GM12801 (cell line): ENCODE data around the gene RPL29.

Source experiments
- TF ChIP-seq, protein P1 (sequence below): IDR thresholded peaks from one replicate; pipeline ENCODE4 v1.5.1; 2011; ENCODE audit warnings: control low read depth; ENCODE audit not compliant: insufficient read length; ENCODE audit errors: extremely low read depth

The RPL29 gene

DNA sequence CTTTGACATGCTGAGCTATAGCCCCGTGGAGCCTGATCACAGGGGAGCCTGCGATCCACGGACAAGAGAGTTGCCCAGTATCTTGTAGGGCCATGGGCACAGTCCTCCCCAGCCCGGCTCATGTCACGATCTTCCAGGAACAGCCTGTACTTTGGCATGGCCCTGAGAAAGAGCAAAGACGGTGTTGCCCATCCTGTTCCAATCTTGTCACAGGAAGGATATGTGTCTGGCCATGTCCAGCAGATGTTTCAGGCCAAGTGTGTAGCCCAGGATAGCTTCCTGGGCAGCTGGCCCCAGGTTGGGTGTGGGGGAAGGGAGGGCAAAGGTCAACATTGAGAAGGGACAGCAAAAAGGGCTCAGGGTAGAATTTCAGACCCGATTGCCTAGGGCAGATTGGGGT lies 17.0 kb upstream of the RPL29 start:
- TF ChIP-seq, protein P1, sequence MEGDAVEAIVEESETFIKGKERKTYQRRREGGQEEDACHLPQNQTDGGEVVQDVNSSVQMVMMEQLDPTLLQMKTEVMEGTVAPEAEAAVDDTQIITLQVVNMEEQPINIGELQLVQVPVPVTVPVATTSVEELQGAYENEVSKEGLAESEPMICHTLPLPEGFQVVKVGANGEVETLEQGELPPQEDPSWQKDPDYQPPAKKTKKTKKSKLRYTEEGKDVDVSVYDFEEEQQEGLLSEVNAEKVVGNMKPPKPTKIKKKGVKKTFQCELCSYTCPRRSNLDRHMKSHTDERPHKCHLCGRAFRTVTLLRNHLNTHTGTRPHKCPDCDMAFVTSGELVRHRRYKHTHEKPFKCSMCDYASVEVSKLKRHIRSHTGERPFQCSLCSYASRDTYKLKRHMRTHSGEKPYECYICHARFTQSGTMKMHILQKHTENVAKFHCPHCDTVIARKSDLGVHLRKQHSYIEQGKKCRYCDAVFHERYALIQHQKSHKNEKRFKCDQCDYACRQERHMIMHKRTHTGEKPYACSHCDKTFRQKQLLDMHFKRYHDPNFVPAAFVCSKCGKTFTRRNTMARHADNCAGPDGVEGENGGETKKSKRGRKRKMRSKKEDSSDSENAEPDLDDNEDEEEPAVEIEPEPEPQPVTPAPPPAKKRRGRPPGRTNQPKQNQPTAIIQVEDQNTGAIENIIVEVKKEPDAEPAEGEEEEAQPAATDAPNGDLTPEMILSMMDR: no peak

DNA sequence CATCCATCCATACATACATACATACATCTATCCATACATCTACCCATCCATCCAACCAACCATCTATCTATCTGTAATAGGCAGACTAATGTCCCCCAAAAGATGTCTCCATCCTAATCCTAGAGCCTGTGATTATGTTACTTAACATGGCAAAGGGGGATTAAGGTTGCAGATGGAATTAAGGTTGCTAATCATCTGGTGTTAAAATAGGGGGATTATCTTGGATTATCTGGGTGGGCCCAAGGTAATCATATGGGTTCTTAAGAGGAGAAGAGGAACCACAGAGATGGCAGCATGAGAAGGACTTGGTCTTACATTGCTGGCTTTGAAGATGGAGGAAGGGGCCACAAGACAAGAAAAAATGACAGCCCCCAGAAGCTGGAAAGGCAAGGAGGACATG lies 14.7 kb upstream of the RPL29 start:
- TF ChIP-seq, protein P1: no peak

DNA sequence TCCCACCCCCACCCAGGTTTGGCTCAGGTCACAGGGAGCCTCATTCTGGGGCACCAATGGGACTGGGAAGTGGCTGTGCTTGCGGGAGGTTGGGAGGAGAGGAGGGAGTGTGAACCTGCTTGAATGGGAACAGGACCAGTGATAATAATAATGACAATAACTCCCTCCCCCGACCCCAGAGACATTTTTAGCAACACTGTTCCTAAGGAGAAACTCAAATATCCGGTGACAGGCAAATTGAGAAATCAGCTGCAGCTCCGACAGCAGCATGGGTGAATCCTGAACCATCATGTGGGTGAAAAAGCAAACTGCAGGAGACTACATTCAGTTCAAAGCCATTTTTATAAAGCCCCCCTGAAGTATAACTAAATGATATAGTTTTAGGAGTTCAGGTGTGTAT lies 11.6 kb upstream of the RPL29 start:
- TF ChIP-seq, protein P1: no peak

DNA sequence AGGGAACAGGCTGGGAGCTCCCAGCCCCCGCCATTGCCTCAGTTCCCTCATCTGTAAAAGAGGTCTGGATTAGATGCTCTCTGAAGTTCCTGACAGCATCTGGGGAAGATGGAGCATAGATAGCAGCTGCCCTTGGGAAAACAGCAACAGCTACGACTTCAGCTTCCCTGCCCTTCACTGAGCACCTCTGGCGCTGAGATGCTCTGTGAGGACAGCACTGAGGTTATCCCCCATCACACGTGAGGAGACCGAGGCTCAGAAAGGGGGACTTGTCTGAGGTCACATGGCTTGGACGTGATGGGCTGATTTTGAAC lies 11.1 kb upstream of the RPL29 start:
- TF ChIP-seq, protein P1: no peak

DNA sequence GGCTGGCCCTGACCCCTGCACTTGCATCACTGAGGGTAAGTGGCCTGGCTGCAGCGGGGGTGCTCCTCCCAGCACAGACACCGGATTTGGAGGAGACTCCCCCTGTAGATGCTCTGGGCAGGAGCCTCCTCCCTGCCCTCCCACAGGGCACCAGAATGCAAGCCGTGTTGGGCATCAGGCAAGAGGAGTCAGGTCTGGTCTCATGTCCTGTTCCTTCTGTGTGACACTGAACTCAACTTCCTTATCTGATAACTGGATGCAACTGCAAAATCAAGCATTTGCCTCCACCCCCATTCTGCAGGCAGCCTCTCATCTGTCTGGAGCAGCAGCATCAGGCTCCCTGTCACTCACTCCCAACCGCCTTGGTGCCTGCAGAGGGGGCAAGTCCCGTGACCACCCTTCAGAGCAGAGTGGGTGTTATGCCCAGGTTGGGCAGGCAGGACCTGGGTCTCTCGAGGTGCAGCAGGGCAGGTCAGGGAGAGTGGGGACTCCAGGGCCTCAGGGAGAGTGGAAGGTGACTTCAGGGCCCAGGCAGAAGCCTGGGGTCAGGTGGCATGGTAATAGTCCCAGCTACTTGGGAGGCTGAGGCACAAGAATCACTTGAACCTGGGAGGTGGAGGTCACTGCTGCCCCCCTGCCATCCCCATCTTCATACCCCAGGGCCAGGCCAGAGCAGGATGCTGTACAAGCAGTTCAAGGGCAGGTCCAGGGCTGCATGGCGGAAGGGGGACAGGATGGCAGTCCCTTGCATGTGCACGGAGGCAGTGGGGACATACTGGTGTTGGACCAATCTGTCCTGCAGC lies 10.5 kb upstream of the RPL29 start:
- TF ChIP-seq, protein P1: no peak

DNA sequence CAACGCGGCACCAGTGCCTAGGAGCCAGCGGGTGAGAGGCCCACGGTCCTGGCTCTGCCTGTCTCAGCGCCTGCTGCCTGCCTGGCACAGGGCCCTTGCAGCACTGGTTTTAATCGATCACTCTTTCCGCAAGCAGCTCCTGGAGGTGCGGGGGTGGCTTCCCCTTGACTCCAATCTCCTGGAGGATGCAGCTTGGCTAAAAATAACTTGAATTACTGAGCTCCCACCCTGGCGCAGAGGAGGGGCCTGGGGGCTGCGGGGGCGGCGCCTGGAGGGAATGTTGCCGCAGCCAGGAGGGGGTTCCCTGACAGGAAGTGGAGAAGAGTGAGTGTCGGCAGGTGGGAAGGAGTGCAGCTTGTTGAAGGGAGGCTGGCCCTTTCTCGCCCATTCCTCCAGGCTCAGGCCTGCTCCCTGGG lies 9.9 kb upstream of the RPL29 start:
- TF ChIP-seq, protein P1: no peak

DNA sequence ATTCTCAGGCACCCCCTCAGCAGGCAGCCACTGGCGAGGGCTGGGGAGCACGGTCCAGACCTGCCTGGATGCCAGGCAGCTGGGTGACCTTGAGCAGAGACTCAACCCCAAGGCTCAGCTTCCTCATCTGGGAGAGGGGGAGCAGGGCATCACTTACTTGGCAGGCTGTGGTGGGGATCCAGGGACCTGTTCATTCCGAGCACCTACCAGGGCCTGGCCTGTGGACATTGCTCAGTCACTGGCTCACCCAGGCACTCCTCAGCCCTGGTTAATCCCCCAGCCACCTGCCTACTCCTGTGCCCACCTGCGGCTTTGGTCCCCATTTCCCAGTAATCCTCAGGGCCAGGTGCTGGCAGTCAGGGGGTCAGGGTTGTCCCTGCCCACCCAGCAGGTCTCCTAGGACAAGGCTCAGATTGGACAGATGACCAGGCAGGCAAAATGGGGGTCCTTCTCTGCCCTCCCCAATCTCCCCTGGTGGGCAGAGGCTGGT lies 9.3 kb upstream of the RPL29 start:
- TF ChIP-seq, protein P1: no peak
